IMR-90 (cell line): Measurements from ENCODE around the gene NCKAP5. TPM values are rescaled to one million over a fixed set of nuclear protein-coding genes. Genes with fewer than 3 reads are reported as not detected.

Experiments used
- ATAC-seq: fragments of 200-7000 bp; cut with Tn5 transposase; 2 replicates; pipeline ENCODE4 v1.9.1; 2020; ENCODE audit warnings: low read depth, mild to moderate bottlenecking, moderate library complexity
- BruUV-seq: library from RNA; stranded (reverse); fragments of 400-500 nt; replicated peaks from 2 replicates; lab custom pipeline; 2021; lab: Mats Ljungman, UMichigan
- CTCF ChIA-PET: fragments of 300-600 bp; formaldehyde crosslinking; extraction: SDS; loops from one replicate; lab custom pipeline; 2021; ENCODE audit warnings: antibody characterized with exemption; lab: Yijun Ruan, JAX
- POLR2A ChIA-PET: fragments of 300-600 bp; sonication (Branson Sonifier 250); formaldehyde crosslinking; loops from one replicate; lab custom pipeline; 2022; ENCODE audit warnings: antibody characterized with exemption; ENCODE audit not compliant: unreplicated experiment; lab: Charles Lee
- DNase-seq: peaks from one replicate; pipeline ENCODE4 v3.0.0; 2013
- H2AFZ ChIP-seq: replicated peaks from 2 replicates; pipeline ENCODE3; 2013; ENCODE audit warnings: low read length, mild to moderate bottlenecking; ENCODE audit not compliant: poor library complexity
- H2AK5ac ChIP-seq: 2 replicates; pipeline ENCODE4 v1.6.1; 2013; ENCODE audit warnings: low read depth, low read length, inconsistent platforms
- H2AK9ac ChIP-seq: replicated peaks from 2 replicates; pipeline ENCODE3; 2013; ENCODE audit warnings: mild to moderate bottlenecking, low read depth, low read length, moderate library complexity; ENCODE audit not compliant: poor library complexity
- H2BK120ac ChIP-seq: 2 replicates; pipeline ENCODE4 v1.6.1; 2013; ENCODE audit warnings: low read depth, low read length, inconsistent platforms
- H2BK15ac ChIP-seq: 3 replicates; pipeline ENCODE4 v1.6.1; 2013; ENCODE audit warnings: low read depth, low read length, inconsistent platforms
- H2BK20ac ChIP-seq: 2 replicates; pipeline ENCODE4 v1.6.1; 2013; ENCODE audit warnings: low read depth, mild to moderate bottlenecking, inconsistent platforms, low read length, moderate library complexity
- H2BK5ac ChIP-seq: 2 replicates; pipeline ENCODE4 v1.6.1; 2013; ENCODE audit warnings: mild to moderate bottlenecking, low read depth, low read length, inconsistent platforms; ENCODE audit not compliant: poor library complexity, severe bottlenecking
- H3K14ac ChIP-seq: replicated peaks from 2 replicates; pipeline ENCODE4 v1.6.1; 2013; ENCODE audit warnings: low read depth, low read length, inconsistent platforms
- H3K18ac ChIP-seq: 2 replicates; pipeline ENCODE4 v1.6.1; 2013; ENCODE audit warnings: low read depth, low read length, control low read depth
- H3K23ac ChIP-seq: 2 replicates; pipeline ENCODE4 v1.6.1; 2013; ENCODE audit warnings: low read depth, low read length, inconsistent platforms
- H3K27ac ChIP-seq: 2 replicates; pipeline ENCODE4 v1.5.1; 2013; ENCODE audit warnings: mild to moderate bottlenecking, control low read depth, low read length; ENCODE audit not compliant: insufficient read depth
- H3K27me3 ChIP-seq: 2 replicates; pipeline ENCODE4 v1.6.1; 2013; ENCODE audit warnings: low read length; ENCODE audit not compliant: control insufficient read depth, insufficient read depth
- H3K36me3 ChIP-seq: 2 replicates; pipeline ENCODE4 v1.6.1; 2013; ENCODE audit warnings: low read length, mixed read lengths; ENCODE audit not compliant: control insufficient read depth, insufficient read depth
- H3K4ac ChIP-seq: 2 replicates; pipeline ENCODE4 v1.6.1; 2013; ENCODE audit warnings: low read depth, low read length, inconsistent platforms
- H3K4me1 ChIP-seq: 2 replicates; pipeline ENCODE4 v1.6.1; 2013; ENCODE audit warnings: low read length, mixed read lengths; ENCODE audit not compliant: control insufficient read depth, insufficient read depth
- H3K4me2 ChIP-seq: 2 replicates; pipeline ENCODE4 v1.6.1; 2013; ENCODE audit warnings: low read depth, mild to moderate bottlenecking, control low read depth, low read length, moderate library complexity
- H3K4me3 ChIP-seq: 2 replicates; pipeline ENCODE4 v1.5.1; 2013; ENCODE audit warnings: low read depth, mild to moderate bottlenecking, control low read depth, low read length, moderate library complexity; ENCODE audit not compliant: insufficient read depth
- H3K56ac ChIP-seq: 2 replicates; pipeline ENCODE4 v1.6.1; 2013; ENCODE audit warnings: low read length, inconsistent platforms; ENCODE audit not compliant: insufficient read depth; ENCODE audit errors: extremely low read depth
- H3K79me1 ChIP-seq, 2 experiments: 2 replicates each; pipeline ENCODE4 v1.6.1; 2013; ENCODE audit warnings: low read length in 2 of 2, inconsistent platforms in 1 of 2, low read depth in 1 of 2
- H3K9ac ChIP-seq: 2 replicates; pipeline ENCODE4 v1.6.1; 2013; ENCODE audit warnings: low read depth, low read length, control low read depth
- H3K9me1 ChIP-seq: 2 replicates; pipeline ENCODE4 v1.6.1; 2013; ENCODE audit warnings: low read length, inconsistent platforms; ENCODE audit not compliant: insufficient read depth
- H3K9me3 ChIP-seq: 2 replicates; pipeline ENCODE4 v1.6.1; 2013; ENCODE audit warnings: low read length; ENCODE audit not compliant: control insufficient read depth, insufficient read depth
- H4K20me1 ChIP-seq: 2 replicates; pipeline ENCODE4 v1.6.1; 2013; ENCODE audit warnings: low read length, inconsistent platforms; ENCODE audit not compliant: insufficient read depth
- H4K5ac ChIP-seq: 2 replicates; pipeline ENCODE4 v1.6.1; 2013; ENCODE audit warnings: mild to moderate bottlenecking, low read depth, low read length, control low read depth
- H4K8ac ChIP-seq, 2 experiments: 2 replicates each; pipeline ENCODE4 v1.6.1; 2013; ENCODE audit warnings: low read depth in 2 of 2, low read length in 2 of 2, control low read depth in 1 of 2, inconsistent platforms in 1 of 2
- H4K91ac ChIP-seq: 2 replicates; pipeline ENCODE4 v1.6.1; 2013; ENCODE audit warnings: low read depth, low read length, inconsistent platforms; ENCODE audit not compliant: insufficient read depth
- FOS ChIP-seq: fragments of 150-350 bp; IDR thresholded peaks from 2 replicates; pipeline ENCODE4 v1.6.1; 2016; ENCODE audit warnings: low read depth, low read length
- RAD21 ChIP-seq: IDR thresholded peaks from 2 replicates; pipeline ENCODE4 v1.6.1; 2012; ENCODE audit warnings: low read length, improper control_type of control experiment
- WGBS, 2 experiments: methylation state at CpG; one replicate each; pipeline versions ENCODE4 v1.1.5 to v1.1.7; 2013; ENCODE audit warnings: missing lambda C conversion rate in 2 of 2; ENCODE audit not compliant: insufficient read length in 1 of 2; ENCODE audit errors: extremely low coverage in 2 of 2; 5-methylcytosine and 5-hydroxymethylcytosine counted together
- dilution Hi-C: fragments of 300-500 bp; cut with HindIII; formaldehyde crosslinking; loops from one replicate; pipeline ENCODE4 v1.14.3; 2018; ENCODE audit warnings: low sequenced_read_pairs; ENCODE audit not compliant: unreplicated experiment
- in situ Hi-C: fragments of 300-500 bp; cut with MboI; formaldehyde crosslinking; loops from 3 replicates; pipeline ENCODE4 v1.14.3; 2019; ENCODE audit warnings: low sequenced_read_pairs, inconsistent platforms, mixed read lengths
- intact Hi-C: fragments of 100-400 bp; cut with micrococcal nuclease; formaldehyde crosslinking; loops from 2 replicates; pipeline ENCODE4 v1.10.0; 2022
- polyA plus RNA-seq, 3 experiments: library from polyadenylated mRNA; depleted of rRNA; stranded (reverse); fragments of >200 nt; gene quantifications; 2 replicates each; pipeline ENCODE4 v1.2.3, GENCODE V29; 2012; ENCODE audit warnings: low replicate concordance in 1 of 3
- total RNA-seq: library from RNA; depleted of rRNA; stranded (reverse); fragments of >200 nt; gene quantifications from 2 replicates; pipeline ENCODE4 v1.2.3, GENCODE V29; 2012
- TF ChIP-seq, protein P1 (sequence below): conservative IDR thresholded peaks from 2 replicates; pipeline ENCODE4 v1.5.1; 2012; ENCODE audit warnings: mild to moderate bottlenecking, low read depth, low read length, improper control_type of control experiment

The NCKAP5 gene
- total and polyA plus RNA-seq, 2 of the 4 experiments (the other 2 are of a cell fraction): 2.7 to 3.9 TPM

DNA sequence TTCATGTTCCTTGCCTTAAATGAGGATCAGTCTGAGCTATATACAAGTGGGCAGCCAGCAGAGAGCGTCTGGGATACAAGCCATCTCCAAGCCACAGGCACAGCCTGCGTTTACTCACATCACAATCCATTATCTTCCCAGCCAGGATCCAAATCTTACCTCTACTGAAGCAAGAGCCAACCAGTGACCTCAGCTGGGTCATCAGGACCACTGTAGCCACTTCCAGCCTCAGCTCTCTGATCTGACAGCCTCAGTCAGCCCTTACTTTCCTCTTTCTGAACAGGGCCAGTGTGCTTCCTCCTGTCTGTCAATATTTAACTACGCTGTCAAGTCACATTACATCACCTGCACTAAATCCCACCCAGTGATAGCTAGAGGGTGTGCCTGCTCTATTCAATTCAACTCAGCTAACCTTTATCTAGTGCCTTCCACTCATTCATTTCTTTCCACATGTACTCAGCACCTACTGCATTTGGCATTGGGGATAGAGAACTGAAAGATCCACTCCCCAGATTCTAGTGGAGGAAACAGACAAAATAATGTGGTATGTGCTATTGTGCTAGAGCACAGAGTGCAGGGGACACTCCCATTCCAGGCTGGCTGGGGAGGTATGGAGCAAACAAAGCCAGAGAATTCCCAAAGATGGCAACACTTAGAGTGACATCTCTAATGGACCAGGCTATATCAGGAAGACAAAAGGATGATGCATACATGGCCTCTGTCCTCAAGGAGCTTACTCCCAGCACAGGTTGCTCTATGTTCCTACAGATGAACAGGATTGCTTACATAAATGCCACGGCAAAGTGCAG, 146.5 kb downstream of the NCKAP5 start:
- Histone ChIP-seq H3K4me1 (peaks cover 13% of the 10 kb centered on the region), H4K5ac (peak overlapping the region; percentile 69), H2AK5ac (peak overlapping the region; percentile 68), H3K14ac (peak overlapping the region; percentile 48; the same call in 1 of the 2 replicates), H2BK120ac (peak overlapping the region; percentile 76), H3K9ac (no peak overlapping the region), H3K27me3 (no peaks in the 10 kb centered on the region), H4K91ac (peak overlapping the region; percentile 68), H3K4ac (peak overlapping the region; percentile 69), H4K8ac (peak overlapping the region in 1 of 2 experiments; percentile 41; a peak in 2 of 4 replicates), H2BK20ac (peak overlapping the region; percentile 53), H3K56ac (no peak overlapping the region), H2BK15ac (peak overlapping the region; percentile 50; the same call in 2 of the 3 replicates), H3K4me3 (no peak overlapping the region), H3K27ac (no peak overlapping the region), H3K4me2 (no peak overlapping the region), H2AFZ (peak overlapping the region; percentile 16), H4K20me1 (no peaks in the 10 kb centered on the region), H3K36me3 (no peaks in the 10 kb centered on the region), H3K79me1 (no peaks in the 10 kb centered on the region), H2AK9ac (no peak overlapping the region), H3K23ac (peak overlapping the region; percentile 46; the same call in 1 of the 2 replicates), H2BK5ac (no peak overlapping the region), H3K9me3 (no peaks in the 10 kb centered on the region), H3K18ac (peak overlapping the region; percentile 61; the same call in 1 of the 2 replicates), H3K9me1 (peaks cover 4% of the 10 kb centered on the region; the same call in 1 of the 2 replicates)
- 57% methylated on average over 1 of the region's 4 CpGs; no CpG with 5 or more reads in 1 of the 2 experiments for WGBS, 2 experiments
- dilution Hi-C loops (no loop called here), intact Hi-C loops (loop anchor here (5.0 to 10.0 kb wide), 2 partner anchors 94 to 113 kb away; no protein-coding TSS in a partner anchor), in situ Hi-C loops (no loop called here)
- TF ChIP-seq RAD21: peak; percentile 20; the same call in 1 of the 2 replicates
- TF ChIP-seq, protein P1, sequence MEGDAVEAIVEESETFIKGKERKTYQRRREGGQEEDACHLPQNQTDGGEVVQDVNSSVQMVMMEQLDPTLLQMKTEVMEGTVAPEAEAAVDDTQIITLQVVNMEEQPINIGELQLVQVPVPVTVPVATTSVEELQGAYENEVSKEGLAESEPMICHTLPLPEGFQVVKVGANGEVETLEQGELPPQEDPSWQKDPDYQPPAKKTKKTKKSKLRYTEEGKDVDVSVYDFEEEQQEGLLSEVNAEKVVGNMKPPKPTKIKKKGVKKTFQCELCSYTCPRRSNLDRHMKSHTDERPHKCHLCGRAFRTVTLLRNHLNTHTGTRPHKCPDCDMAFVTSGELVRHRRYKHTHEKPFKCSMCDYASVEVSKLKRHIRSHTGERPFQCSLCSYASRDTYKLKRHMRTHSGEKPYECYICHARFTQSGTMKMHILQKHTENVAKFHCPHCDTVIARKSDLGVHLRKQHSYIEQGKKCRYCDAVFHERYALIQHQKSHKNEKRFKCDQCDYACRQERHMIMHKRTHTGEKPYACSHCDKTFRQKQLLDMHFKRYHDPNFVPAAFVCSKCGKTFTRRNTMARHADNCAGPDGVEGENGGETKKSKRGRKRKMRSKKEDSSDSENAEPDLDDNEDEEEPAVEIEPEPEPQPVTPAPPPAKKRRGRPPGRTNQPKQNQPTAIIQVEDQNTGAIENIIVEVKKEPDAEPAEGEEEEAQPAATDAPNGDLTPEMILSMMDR: peak; percentile 22; the same call in 1 of the 2 replicates
- TF ChIP-seq FOS: no peak
- ChIA-PET POLR2A (no interaction called here), CTCF (no interaction called here)
- peak; percentile 66 for DNase-seq
- no TSS peak for BruUV-seq
- ATAC-seq: peak; percentile 75
